SKM-1 treated with dmso at 0.1 percent for 144 hours (cell line): ENCODE data around the gene BMP4.
A peak's percentile ranks its signal among the peaks of the same experiment; 100 is the strongest.

Source experiments
- DNase-seq: peaks from one replicate; lab custom pipeline; 2025; ENCODE audit not compliant: unreplicated experiment; lab: John Stamatoyannopoulos, UW

The BMP4 gene

GRCh38 chr14:53967606-53968005, 11.0 kb upstream of the BMP4 start:
- DNase-seq: no peak

GRCh38 chr14:53964249-53964648, 7.6 kb upstream of the BMP4 start:
- no peak for DNase-seq

DNA sequence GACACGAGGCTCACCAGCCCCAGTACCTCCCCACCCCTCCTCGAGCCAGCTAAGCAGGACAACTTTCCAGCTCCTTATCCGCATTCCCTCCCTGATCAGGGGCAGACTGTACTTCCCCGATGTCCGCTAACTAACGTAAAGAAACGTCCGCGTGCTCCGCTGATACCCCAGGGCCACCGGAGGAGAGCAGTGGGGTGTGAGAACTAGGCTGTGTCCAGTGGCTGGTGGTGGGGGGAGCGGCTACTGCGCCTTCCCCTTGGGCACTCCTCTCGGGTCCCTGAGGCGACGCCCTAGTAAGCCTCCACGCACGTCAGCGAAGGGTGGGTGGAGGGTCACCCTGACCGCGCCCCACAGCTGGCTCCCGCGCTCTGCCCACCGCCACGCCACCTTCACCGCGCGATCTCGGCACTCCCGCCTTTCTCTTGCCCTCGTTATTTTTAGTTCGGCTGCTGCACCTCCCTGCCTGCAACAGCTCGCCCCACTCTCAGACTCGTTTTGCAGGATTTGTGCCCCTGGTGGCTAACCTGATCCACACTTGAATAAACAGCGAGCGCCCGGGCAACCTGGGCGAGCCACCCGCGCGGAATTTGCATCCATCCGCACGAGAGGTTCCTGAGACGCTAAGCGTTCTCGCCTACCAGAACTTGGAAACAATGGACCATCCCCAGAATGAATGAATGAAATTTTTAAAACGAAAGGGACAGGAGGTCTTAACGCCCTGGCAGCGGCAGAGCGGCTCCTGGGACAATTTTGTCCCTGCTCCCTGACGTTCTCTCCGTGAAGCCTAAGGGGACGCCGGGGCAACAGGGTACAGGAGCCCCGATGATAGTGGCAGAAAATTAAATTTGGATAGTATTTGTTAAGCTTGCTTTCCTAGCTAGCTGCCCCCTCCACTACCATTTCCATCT, 6.9 kb upstream of the BMP4 start:
- no peak for DNase-seq

DNA sequence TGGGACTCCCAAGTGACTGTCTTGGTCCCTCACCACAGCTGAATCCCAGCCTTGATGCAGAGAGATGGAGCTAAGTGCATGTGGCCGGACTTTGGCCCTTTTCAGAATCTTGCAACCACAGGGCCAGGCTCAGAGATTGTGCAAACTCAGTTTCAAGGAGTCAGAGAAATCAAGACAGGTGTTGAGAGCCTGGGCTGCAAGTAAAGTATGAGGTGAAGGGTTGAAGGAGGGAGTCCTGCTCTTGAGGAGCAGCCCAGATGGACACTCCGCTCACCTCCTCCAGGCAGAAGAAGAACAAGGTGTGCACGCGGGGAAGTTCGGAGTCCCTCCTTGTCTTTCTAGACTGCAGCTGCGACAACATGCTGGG, 6.3 kb upstream of the BMP4 start:
- no peak for DNase-seq

- DNase-seq: no peak
These were observed 2.0 kb upstream of the BMP4 start for GRCh38 chr14:53958628-53959027.

- no peak for DNase-seq
These were observed 1.1 kb upstream of the BMP4 start for GRCh38 chr14:53957739-53958138.

GRCh38 chr14:53955671-53956426, 776 bp downstream of the BMP4 start:
- no peak for DNase-seq

- no peak for DNase-seq
These were observed 1.4 kb downstream of the BMP4 start for GRCh38 chr14:53955229-53955556.

GRCh38 chr14:53954551-53955228, 1.9 kb downstream of the BMP4 start:
- DNase-seq: peak; percentile 54

DNA sequence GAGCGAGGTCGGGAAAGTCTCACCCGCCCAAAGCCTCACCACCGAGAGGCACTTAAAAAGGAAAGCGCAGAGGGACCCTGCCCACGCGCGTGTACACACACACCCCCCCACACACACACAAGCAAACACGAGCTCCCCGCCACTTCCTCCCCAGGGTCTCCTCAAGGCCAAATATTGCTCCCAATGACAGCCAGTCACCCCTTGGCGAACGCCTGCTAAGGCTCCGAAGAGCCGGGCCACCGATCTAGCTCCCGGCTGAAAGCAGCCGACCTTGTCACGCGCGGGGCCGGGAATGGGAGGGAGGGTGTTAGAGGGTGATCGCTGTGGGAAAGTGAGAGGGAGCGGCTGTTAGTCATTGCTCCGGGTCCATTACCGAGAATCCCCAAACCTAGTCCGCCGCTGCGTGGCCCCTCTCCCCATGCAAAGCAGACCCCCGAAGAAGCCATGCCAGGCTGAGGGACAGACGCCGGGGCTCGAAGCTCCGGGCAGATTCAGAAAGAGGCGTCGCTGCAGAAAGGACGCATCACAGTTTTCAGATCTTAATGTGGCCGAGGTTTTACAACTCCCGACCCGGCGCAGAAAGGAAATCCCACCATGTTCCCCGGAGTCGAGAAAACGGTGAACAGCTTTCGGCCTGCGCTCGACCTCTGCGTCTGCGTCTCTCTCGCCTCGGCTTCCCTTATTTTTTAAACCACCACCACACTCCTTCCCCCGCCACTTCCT, 2.6 kb downstream of the BMP4 start:
- no peak for DNase-seq

DNA sequence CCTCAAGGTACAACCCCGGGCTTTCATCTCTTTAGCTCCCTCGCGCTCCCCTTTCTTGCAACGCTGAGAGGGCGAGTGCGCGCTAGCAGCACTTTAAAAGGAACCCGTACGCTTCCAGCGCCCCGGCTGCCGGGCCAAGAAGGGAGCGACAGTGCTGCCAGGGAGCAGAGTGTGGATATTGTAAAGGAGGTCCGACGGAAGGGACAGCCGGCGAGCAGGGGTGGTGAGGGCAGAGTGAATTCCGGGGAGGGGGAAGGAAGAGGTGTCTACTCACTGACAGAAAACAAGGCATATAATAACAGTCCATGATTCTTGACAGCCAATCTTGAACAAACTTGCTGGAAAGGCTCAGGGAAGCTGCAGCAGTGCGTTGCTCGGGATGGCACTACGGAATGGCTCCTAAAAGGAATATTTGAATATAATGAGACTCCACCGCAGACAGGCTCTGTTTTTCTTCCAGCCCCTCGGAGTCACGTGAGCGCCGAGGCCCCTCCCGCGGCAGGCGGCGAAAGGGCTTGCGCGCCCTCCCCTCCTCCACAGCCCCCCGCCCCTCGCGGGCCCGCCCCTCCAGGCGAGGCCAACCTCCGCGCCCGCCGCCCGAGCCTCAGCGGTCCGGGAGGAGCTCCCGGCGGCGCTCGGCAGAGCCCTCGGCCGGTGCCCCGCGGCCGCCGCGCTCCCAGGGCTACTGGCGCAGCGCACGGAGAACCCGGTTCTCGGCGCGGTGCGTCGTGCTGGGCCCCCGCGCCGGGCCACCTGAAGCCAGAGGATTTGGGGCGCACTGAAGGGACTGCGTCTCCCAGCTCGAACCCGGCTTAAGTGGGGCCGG, 3.4 kb downstream of the BMP4 start:
- DNase-seq: no peak

- no peak for DNase-seq
These were observed 4.1 kb downstream of the BMP4 start for GRCh38 chr14:53952533-53952932.

- no peak for DNase-seq
These were observed 4.9 kb downstream of the BMP4 start for GRCh38 chr14:53951627-53952303.

- DNase-seq: no peak
These were observed 5.4 kb downstream of the BMP4 start for GRCh38 chr14:53951243-53951626.

DNA sequence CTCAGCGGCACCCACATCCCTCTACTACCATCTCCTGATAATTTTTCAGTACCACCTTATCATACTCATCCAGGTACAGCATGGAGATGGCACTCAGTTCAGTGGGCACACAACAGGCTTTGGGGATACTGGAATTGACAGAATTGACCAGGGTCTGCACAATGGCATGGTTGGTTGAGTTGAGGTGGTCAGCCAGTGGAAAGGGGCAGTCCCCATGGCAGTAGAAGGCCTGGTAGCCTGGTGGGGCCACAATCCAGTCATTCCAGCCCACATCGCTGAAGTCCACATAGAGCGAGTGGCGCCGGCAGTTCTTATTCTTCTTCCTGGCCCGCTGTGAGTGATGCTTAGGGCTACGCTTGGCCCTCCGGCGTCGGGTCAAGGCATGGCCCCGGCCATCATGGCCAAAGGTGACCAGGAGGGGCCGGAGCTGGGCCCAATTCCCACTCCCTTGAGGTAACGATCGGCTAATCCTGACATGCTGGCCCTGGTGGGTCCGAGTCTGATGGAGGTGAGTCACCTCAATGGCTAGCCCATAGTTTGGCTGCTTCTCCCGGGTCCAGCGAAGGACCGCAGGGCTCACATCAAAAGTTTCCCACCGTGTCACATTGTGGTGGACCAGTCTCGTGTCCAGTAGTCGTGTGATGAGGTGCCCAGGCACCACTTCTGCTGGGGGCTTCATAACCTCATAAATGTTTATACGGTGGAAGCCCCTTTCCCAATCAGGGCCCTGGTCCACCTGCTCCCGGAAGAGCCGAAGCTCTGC, 6.4 kb downstream of the BMP4 start:
- DNase-seq: no peak

DNA sequence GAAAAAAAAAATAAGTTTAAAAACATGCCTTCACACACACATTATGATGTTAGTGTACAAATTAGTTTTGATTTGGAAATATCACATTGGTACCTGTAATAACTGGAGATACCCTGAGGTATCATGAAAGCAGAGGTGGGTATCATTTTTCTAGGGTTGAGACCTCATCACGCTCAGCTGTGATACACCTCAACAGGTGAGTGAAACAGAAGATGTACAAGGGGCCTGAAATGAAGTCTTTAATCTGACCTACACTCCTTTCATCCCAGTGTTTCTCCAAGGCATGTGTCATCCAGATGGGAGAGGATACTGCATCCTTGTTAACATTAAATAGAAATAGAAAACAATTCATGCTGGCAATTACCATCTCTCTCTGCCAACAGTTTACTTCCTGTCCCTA, 7.4 kb downstream of the BMP4 start:
- no peak for DNase-seq

DNA sequence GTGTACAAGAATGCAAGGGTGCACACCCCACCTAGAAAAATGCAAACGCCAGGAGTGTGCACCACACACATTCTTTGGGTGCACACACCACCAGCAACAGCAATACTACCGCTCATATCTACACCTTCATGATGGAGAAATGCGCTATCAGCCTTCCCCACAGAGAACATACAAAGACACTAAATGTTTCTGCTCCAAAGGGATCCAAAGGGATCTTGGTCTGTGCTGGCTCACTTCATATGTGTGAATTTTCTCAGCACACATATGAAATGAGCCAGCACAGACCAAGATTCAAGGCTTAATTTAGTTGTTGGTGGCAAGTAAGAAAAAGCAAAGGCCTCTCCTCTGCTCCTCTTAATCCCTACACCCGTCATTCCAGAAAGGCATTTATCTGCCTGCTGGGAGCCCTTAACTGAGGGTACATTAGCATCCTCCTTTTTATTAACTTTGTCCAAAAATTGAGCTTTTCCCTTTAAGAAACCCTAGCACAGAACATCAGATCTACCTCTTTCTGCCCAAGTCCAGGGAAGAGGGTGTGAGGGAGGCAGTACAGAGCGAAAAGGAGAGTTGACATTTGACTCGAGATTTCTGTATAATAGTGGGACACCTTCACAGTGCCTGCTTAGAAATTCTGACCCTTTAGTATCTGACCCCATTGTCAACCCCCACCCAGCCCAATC, 8.3 kb downstream of the BMP4 start:
- no peak for DNase-seq

DNA sequence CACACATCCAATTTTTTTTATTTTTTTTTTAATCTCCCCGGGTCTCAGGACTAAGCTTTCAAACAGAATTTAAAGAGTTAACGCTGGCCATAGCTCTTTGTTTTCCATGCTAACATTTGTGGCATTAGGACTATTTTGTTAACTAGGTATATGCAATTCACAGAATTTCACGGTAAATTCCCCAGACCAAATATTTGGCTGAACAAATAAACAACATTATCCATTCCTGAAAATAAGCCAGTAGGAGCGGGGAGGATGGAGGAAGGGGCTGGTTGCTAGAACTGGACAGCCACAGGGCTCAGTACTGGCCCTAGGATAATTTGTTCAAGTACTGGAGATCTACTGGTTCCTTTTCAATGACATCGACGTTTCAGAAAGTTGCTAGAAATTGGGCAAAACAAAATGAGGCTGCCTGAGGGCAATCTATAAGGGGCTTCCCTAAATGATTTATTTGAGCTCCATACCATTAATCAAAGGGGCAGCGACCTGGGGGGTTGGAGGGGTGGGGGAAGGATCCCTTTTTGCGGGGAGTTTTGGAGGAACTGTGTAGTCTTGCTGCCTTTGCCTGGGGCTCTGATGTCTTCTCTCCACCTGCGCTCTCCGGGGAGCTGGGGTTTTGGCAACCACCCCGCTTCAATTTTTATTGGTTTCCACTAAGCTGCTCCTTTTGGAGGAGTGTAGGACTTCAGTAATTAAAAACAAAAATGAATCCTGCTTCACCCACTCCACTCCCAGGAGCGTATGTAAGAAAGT, 9.0 kb downstream of the BMP4 start:
- no peak for DNase-seq
